NCI-H345 treated with DMSO at 0.1 percent for 48 hours (cell line): ENCODE results near the gene SPOPL.
"Not testable (repeated sequence)": the region's sequence is repeated elsewhere in the genome, so short reads cannot be mapped to it uniquely, and the experiment has no call there.

ENCODE experiments used
- DNase-seq: peaks from one replicate; lab custom pipeline; 2025; ENCODE audit not compliant: unreplicated experiment; lab: John Stamatoyannopoulos, UW

SPOPL gene

DNA sequence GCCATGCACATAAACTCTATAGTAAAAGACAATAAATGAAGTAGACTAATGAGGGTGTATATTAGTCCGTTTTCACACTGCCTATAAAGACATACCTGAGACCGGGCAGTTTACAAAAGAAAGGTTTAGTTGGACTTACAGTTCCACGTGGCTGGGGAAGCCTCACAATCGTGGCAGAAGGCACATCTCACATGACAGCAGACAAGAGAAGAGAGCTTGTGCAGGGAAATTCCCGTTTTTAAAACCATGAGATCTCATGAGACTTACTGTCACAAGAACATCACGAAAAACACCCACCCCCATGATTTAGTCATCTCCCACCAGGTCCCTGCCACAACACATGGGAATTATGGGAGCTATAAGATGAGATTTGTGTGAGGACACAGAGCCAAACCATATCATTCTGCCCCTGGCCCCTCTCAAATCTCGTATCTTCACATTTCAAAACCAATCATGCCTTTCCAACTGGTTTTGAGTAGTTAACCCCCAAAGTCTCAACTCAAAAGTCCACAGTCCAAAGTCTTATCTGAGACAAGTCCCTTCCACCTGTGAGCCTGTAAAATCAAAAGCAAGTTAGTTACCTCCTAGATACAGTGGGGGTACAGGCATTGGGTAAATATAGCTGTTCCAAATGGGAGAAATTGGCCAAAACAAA, 21.6 kb downstream of the SPOPL start:
- not testable (repeated sequence) for DNase-seq

DNA sequence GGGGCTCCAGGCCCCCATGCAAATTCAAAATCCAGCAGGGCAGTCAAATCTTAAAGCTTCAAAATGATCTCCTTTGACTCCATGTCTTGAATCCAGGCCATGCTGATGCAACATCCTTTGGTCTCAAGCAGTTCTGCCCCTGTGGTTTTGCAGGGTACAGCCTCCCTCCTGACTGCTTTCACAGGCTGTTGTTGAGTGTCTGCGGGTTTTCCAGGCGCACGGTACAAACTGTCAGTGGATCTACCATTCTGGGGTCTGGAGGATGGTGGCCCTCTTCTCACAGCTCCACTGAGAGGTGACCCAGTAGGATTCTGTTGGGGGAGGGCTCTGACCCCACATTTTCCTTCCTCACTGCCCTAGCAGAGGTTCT, 22.1 kb downstream of the SPOPL start:
- not testable (repeated sequence) for DNase-seq

DNA sequence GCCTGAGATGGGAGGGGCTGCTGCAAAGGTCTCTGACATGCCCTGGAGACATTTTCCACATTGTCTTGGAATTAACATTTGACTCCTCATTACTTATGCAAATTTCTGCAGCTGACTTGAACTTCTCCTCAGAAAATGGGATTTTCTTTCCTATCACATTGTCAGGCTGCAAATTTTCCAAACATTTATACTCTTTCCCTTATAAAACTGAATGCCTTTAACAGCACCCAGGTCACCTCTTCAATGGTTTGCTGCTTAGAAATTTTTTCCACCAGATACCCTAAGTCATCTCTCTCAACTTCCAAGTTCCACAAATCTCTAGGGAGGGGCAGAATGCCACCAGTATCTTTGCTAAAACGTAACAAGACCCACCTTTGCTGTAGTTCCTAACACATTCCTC, 22.8 kb downstream of the SPOPL start:
- DNase-seq, result not testable (repeated sequence)

DNA sequence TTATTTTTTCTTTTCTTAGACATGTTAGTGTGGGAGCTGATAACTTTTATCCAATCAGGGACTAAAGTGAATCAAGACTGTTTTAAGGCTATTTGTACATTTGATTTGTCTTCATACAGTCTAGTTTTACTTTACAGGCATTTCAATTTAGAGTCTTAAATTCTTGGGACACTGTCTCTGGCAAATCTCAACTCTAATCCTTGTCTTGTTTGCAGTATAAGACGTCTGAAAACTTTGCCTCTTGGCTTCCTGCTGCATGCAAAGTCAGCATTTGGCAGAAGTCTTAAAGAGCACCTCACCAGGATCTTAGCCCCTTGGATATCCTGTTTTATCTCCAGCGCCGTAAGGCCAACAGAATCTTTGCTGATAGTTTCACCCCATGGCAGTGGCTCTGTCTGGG, 30.3 kb downstream of the SPOPL start:
- no peak for DNase-seq

DNA sequence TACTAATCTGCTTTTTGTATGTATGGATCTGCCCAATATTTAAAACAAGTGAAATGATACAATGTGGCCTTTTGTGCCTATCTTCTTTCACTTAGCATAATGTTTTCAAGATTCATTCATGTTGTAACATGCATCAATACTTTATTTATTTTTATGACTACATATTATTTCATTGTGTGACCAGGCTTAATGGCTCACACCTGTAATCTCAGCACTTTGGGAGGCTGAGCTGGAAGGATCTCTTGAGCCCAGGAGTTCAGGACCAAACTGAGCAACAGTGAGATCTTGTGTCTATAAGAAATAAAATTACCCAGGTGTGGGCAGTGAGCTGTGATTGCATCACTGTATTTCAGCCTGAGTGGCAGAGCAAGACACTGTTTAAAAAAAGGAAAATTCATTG, 33.2 kb downstream of the SPOPL start:
- no peak for DNase-seq

DNA sequence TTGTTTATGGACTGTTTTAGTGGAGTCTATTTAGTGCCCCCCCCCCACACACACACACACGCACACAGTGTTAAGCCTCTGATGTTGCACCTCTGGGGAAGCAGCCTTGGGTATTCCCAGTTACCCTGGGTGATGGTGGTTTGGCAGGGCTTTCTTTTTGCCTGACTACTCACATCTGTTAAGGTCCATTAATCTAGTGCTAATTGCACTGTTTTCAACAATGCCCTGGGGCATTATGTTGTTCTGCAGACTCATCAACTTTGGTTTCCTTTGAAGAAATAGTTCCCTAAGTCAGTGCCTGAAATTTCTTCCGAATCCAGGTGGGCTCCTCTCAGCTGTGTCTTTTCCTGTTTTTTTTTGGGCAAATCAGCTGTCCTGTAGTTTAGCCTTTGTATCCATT, 34.7 kb downstream of the SPOPL start:
- DNase-seq, result no peak

DNA sequence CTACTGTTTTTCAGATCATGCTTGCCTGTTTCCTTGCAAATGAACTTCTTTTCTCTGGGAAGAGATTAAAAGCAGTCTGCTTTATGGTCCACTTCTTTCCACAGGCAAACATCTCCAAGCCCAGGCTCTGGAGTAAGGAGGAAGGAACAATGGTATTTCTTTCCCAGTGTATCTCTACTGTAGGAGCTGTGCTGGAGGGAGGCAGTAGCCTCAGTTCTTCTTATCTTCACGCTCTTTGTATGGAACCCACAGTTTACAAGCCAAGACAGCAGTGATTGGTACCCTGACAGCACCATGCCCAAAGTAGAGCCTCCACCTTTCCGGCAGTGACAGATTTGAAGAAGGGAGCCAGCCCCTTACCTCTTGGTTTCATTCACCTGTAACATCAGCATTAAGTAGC, 35.2 kb downstream of the SPOPL start:
- no peak for DNase-seq

DNA sequence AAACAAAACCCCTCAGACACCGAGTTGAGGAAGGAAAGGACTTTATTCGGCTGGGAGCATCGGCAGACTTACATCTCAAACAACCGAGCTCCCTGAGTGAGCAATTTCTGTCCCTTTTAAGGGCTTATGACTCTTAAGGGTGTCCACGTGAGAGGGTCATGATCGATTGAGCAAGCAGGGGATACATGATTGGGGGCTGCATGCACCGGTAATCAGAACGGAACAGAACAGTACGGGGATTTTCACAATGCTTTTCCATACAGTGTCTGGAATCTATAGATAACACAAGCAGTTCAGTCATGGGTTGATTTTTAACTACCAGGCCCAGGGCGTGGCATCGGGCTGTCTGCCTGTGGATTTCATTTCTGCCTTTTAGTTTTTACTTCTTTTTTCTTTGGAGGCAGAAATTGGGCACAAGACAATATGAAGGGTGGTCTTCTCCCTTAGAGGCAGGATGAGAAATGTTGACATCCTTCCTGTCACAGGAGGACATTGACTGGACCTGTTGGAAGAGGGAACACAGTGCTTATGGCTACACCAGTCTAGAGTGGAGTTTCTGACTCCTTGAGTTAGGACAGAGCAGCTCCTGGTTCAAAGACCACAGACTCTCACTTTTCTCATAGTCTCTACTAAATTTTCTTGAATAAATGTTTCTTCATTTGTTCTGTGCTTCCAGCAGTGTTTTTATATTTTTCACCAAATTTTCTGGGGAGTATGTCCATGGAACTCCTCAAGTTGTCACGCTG, 35.8 kb downstream of the SPOPL start:
- DNase-seq, result no peak

DNA sequence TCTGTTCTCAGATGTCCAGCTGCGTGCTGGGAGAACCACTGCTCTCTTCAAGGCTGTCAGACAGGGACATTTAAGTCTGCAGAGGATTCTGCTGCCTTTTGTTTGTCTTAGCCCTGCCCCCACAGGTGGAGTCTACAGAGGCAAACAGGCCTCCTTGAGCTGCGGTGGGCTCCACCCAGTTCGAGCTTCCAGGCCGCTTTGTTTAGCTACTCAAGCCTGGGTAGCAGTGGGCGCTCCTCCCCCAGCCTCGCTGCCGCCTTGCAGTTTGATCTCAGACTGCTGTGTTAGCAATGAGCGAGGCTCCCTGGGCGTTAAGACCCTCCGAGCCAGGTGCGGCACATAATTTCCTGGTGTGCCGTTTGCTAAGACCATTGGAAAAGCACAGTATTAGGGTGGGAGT, 42.6 kb downstream of the SPOPL start:
- DNase-seq, result not testable (repeated sequence)

DNA sequence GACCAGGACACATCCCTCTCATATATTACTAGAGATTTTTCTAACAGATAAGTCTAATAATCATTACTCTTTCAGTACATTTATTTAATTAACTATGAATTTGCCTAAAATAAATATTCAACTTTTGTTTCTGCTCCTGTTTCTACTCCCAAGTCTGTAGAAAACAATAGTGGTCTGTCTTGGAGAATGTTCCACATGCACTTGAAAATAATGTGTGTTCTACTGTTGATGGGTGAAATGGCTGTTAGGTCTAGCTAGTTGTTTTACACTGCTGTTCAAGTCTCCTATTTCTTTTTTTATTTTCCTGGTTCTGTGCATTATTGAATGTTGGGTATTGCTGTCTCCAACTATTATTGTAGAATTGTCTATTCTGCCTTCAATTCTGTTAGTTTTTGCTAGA, 47.2 kb downstream of the SPOPL start:
- DNase-seq, result no peak

DNA sequence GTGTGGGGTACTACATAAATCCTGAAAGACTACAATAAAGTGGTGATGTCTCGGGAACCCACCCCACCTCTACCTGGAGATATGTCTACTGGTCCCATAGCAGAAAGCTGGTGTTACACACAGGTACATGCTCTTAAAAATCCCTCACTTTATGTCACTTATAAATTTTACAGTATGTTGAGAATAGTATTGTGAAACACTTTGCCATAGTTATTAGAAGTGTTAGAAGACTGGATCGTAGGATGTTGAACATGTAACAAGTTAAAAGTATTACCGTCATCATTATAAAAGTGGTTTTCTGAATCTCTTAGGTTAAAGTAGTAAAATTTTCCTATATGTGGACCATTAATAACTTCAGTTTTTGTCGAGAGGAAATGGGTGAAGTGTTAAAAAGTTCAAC, 48.6 kb downstream of the SPOPL start:
- DNase-seq, result no peak

DNA sequence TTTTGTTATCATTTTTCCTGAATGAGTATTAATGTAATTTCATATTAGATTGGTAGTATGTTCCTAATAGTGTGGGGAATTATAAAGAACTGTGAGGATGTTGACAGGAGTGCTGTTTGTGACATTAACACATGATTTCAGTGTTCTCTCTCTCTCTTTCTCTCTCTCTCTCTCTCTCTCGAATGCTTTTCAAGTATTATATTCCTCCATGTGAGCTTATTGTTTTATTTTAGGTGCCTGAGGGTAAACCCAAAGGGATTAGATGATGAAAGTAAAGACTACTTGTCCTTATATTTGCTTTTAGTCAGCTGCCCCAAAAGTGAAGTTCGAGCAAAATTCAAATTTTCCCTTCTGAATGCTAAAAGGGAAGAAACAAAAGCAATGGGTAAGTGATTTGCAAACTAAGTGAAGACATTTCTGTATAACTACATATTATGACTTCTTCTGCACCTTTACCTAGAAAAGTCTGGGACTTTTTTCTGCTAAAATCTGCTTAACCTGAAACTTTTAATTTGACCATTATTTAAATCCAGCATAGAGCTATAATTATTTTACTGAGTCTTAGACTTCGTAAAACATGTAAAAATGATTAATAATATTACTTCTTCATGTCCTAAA, 49.2 kb downstream of the SPOPL start:
- no peak for DNase-seq

DNA sequence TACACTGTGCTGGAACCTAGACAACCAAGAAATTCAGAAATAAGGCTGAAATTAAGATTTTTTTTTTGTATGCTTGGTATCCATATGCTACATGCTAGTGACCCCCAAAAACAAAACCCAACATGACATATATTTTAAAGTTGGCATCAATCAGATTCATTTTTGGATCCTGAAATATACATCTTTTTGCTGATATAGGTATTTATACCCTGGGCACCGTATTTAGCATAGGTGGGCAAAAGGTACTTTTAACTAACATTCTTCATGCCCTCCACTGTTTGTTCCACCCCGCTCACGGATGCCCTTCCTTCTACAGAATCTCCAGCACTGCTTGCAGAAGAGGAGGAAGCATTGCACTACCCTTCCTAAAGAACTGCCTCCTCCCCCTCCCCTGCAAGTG, 52.6 kb downstream of the SPOPL start:
- DNase-seq, result no peak

DNA sequence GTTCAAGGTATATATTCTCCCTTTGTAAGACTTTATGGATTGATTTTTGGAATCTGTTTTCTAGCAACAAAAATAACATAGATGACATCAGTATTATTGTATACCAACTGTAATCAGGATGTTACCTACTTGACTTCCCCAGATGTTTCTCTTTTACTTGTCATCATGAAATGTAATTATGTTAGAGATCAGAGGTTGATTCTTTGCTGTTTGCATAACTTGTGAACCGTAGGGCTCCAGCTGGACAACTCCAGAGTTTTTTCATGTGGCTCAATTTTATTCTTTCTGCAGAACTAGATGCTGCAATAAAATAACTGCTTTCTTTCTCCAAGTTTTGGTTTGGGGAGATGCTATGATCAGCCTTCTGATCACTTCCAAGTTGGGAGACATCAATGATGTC, 58.1 kb downstream of the SPOPL start:
- DNase-seq, result no peak

DNA sequence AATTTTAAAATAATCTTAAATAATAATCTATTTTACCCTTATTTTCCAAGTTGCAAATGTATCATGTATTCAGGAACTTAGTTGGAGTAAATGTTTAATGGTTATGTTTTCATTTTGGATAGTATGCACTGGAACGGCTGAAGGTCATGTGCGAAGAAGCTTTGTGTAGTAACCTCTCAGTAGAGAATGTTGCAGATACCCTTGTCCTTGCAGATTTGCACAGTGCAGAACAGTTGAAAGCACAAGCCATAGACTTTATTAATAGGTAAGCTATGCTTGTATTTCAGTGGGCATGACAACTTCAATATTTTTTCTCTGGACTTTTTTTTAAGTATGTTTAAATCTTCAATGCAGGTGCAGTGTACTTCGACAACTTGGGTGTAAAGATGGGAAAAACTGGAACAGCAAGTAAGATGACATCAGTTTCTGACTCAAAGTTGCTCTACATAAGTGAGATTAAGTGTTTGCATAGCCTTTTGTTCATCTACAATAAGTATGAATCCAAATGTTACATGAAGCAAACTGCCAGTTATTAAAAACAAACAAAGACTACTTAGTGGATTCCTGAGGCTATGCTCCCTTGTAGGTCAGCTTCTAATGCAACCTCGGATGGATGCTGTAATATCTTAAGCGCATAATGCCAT, 63.1 kb downstream of the SPOPL start:
- no peak for DNase-seq

DNA sequence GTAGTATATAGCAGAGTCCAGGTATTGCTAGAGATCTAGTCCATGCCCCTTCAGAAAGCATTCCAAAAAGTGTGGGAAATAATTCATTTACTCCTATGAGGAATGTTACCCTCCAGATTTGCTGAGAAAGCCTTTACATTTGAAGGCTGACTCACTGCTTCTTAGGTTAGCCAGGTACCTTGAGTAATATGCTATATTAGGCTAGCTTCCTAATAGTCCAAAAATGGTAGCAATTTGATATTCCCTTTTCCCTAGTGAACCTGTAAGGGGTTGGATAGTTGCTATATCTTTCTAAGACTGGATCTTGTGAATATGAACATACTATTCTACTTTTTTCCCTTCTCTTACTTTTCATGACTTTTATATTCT, 63.6 kb downstream of the SPOPL start:
- no peak for DNase-seq

DNA sequence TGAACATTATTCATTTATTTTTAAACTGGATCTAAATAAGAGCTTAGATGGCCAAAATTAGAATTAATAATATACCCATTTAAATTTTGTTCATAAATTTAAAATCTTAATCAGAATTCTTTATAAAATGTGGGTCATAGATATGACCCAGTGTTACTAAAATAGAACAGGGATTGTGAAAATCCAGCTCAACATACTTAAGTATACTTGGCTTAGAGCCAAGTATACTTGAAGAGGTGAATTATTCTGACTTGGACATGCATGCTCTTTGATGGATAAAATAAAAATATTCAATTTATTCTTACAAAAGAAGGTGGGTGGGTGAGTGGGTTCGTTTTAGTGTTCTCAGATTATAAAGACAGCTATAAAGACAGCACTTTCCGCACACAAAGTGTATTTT, 70.7 kb downstream of the SPOPL start:
- DNase-seq, result peak; percentile 34

DNA sequence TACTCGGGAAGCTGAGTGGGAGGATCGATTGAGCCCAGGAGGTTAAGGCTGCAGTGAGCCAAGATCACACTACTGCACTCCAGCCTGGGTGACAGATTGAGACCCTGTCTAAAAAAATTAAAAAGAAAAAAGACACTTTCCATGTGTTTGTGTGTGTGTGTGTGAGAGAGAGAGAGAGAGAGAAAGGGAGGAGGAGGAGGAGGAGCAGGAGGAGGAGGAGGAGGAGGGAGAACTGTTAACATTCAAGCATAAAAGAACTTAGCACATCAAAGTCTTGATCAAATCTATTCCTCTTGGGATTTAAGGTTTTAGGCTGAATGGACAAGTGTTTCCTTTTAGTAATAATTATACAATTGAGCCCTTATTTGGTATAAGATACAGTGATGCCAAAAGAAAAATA, 75.5 kb downstream of the SPOPL start:
- DNase-seq, result no peak

DNA sequence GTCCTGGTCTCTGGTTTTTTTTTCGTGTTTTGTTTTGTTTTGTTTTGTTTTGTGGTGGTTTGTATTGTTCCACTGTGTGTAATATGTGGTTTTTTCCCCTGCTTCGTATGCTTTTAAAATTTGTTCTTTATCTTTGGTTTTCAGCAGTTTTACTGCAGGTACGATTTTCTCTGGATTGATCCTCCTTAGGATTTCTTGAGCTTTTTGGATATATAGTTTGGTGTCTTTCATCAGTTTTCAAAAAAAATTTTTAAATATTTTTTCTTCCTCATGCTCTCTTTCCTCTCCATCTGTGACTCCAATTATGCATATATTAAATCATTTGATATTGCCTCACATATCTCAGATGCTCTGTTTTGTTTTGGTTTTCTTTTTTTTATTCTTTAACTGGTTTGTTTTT, 78.0 kb downstream of the SPOPL start:
- no peak for DNase-seq

DNA sequence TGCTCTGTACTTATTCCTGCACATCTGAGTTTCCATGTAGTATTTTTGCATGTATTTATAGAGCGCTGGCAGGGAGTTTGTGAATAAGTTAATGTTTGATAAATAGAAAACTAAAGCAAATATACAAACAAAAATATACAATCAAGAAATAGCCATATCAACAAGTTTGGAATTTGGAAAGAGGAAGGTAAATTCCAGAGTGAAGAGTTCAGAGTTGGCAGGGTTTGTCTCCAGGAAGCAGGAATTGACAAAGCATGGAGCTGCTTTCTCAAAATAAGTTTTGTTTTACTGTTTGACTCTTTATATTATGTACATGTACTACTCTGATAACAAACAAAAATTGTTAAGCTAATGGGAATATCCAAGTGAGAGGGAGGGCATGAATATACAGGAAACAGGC, 80.3 kb downstream of the SPOPL start:
- DNase-seq, result no peak

DNA sequence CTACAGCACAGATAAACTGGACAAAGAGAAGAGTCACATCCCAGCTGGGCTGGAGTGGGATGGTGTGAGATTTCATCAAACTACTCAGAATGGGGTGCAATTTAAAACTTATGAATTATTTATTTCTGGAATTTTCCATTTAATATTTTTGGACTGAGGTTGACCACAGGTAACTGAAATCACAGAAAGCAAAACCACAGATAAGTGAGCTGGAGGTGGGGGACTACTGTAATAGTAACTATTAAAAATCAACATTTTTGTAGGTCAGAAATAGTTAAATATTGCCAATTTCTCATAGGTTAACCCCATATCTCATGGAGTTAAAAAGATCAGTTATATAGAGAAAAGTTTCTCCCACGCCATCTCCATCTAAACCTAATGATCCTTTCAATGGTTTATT, 88.1 kb downstream of the SPOPL start:
- no peak for DNase-seq

DNA sequence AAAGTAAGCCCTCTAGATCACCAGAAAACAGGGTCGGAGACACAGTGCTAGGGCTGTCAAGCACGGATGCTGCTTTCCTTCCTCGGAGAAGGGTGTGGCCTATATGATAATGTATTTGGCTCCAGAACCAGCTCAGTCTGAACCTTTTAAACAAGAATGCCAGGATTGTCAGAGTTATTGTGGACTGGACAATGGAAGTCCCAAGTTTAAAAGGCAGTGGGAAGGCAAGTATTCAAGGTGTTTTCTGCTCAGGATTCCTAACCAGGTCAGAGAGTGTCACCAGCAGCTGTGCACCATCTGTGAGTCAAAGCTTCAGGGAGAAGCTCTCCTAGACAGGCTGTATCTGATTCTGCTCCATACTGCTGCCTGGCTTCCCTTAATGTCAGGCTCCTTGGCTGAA, 94.8 kb downstream of the SPOPL start:
- DNase-seq, result no peak
